GM12878 (cell line): ENCODE results near the gene BCL11A. TPM values are rescaled to one million over a fixed set of nuclear protein-coding genes. Genes with fewer than 3 reads are reported as not detected.

Source experiments
- ATAC-seq: fragments of 200-7000 bp; cut with Tn5 transposase; 3 replicates; pipeline ENCODE4 v1.9.1; 2020; ENCODE audit warnings: mild to moderate bottlenecking, moderate library complexity
- BruUV-seq: library from RNA; stranded (reverse); fragments of 400-500 nt; replicated peaks from 2 replicates; lab custom pipeline; 2021; lab: Mats Ljungman, UMichigan
- CTCF ChIA-PET: fragments of 300-600 bp; sonication (Branson Sonifier 250); formaldehyde crosslinking; extraction: SDS; loops from one replicate; lab custom pipeline; 2021; ENCODE audit warnings: inconsistent platforms; lab: Yijun Ruan, JAX
- POLR2A ChIA-PET: fragments of 350-600 bp; formaldehyde crosslinking; extraction: SDS; loops from one replicate; lab custom pipeline; 2021; ENCODE audit warnings: inconsistent platforms; lab: Charles Lee
- RAD21 ChIA-PET: fragments of 300-600 bp; sonication (Branson Sonifier 250); formaldehyde crosslinking; loops from one replicate; lab custom pipeline; 2023; ENCODE audit warnings: antibody characterized with exemption; ENCODE audit not compliant: unreplicated experiment; lab: Charles Lee
- SMC1A ChIA-PET: fragments of 300-600 bp; sonication (Branson Sonifier 250); formaldehyde crosslinking; loops from one replicate; lab custom pipeline; 2023; ENCODE audit not compliant: unreplicated experiment, uncharacterized antibody; lab: Charles Lee
- DNase-seq: peaks from one replicate; pipeline ENCODE4 v3.0.0-alpha.2; 2011; ENCODE audit warnings: low read depth, low spot score
- FAIRE-seq: peaks from 3 replicates; lab custom pipeline; 2011; peaks lifted over from hg19 to GRCh38; lab: Jason Lieb, UNC
- H2AFZ ChIP-seq: 2 replicates; pipeline ENCODE4 v1.6.0; 2011; ENCODE audit warnings: low read depth, low read length, control low read depth; ENCODE audit not compliant: control insufficient read depth
- H3K27ac ChIP-seq: 2 replicates; pipeline ENCODE4 v1.5.1; 2011; ENCODE audit warnings: control low read depth; ENCODE audit not compliant: control insufficient read depth, insufficient read depth
- H3K27me3 ChIP-seq, 2 experiments: replicated peaks in 1 of 2; 2 replicates each; pipeline versions ENCODE4 v1.6.0 to v1.6.1; 2011; ENCODE audit warnings: low read length in 1 of 2; ENCODE audit not compliant: control insufficient read depth in 2 of 2, insufficient read depth in 2 of 2
- H3K36me3 ChIP-seq, 2 experiments: 2 replicates each; pipeline ENCODE4 v1.5.1; 2011; ENCODE audit warnings: low read length in 1 of 2; ENCODE audit not compliant: control insufficient read depth in 2 of 2, insufficient read depth in 2 of 2
- H3K4me1 ChIP-seq: 2 replicates; pipeline ENCODE4 v1.6.1; 2011; ENCODE audit warnings: mild to moderate bottlenecking, low read length, moderate library complexity, mixed read lengths; ENCODE audit not compliant: control insufficient read depth, insufficient read depth
- H3K4me2 ChIP-seq: 2 replicates; pipeline ENCODE4 v1.6.0; 2011; ENCODE audit warnings: control low read depth; ENCODE audit not compliant: control insufficient read depth, insufficient read depth
- H3K4me3 ChIP-seq: fragments of 200-600 bp; sonication (generic); 2 replicates; pipeline ENCODE4 v1.5.1; 2016
- H3K79me2 ChIP-seq: 2 replicates; pipeline ENCODE4 v1.6.0; 2011; ENCODE audit warnings: low read length; ENCODE audit not compliant: control insufficient read depth, insufficient read depth
- H3K9ac ChIP-seq: 2 replicates; pipeline ENCODE4 v1.8.0; 2011; ENCODE audit warnings: low read length, control low read depth, mixed read lengths; ENCODE audit not compliant: control insufficient read depth, insufficient read depth
- H3K9me3 ChIP-seq: replicated peaks from 3 replicates; pipeline ENCODE4 v1.5.1; 2011; ENCODE audit warnings: mild to moderate bottlenecking, low read length; ENCODE audit not compliant: control insufficient read depth, insufficient read depth
- H4K20me1 ChIP-seq: 2 replicates; pipeline ENCODE4 v1.6.0; 2011; ENCODE audit not compliant: control insufficient read depth, insufficient read depth
- BRCA1 ChIP-seq: IDR thresholded peaks from 2 replicates; pipeline ENCODE4 v1.6.1; 2011; ENCODE audit warnings: low read depth, low read length, improper control_type of control experiment
- CBX5 ChIP-seq: sonication (generic); IDR thresholded peaks from 2 replicates; pipeline ENCODE4 v1.6.1; 2016; ENCODE audit warnings: low read depth, moderate library complexity, mild to moderate bottlenecking, inconsistent platforms
- FOXM1 ChIP-seq: IDR thresholded peaks from 2 replicates; pipeline ENCODE4 v1.6.1; 2012; ENCODE audit warnings: low read depth, mild to moderate bottlenecking, inconsistent platforms, low read length, moderate library complexity
- HDAC2 ChIP-seq: fragments of 200-600 bp; sonication (generic); IDR thresholded peaks from 2 replicates; pipeline ENCODE4 v1.6.1; 2017
- KDM1A ChIP-seq: fragments of 200-600 bp; sonication (generic); IDR thresholded peaks from 2 replicates; pipeline ENCODE4 v1.6.1; 2016; ENCODE audit warnings: borderline replicate concordance
- NBN ChIP-seq: fragments of 450-650 bp; IDR thresholded peaks from 2 replicates; pipeline ENCODE4 v1.6.1; 2016
- POLR2A ChIP-seq: IDR thresholded peaks from 2 replicates; pipeline ENCODE4 v1.6.1; 2011; ENCODE audit warnings: low read depth, mild to moderate bottlenecking, low read length
- ZNF274 ChIP-seq: IDR thresholded peaks from one replicate; pipeline ENCODE4 v1.8.0; 2011; ENCODE audit not compliant: insufficient read length, insufficient read depth
- ZNF622 ChIP-seq: fragments of 450-650 bp; IDR thresholded peaks from 2 replicates; pipeline ENCODE4 v1.6.1; 2017; ENCODE audit warnings: mild to moderate bottlenecking, inconsistent platforms
- WGBS: methylation state at CpG from one replicate; pipeline ENCODE4 v1.1.6; 2016; ENCODE audit warnings: low lambda C conversion rate; ENCODE audit not compliant: insufficient replicate concordance, insufficient coverage; ENCODE audit errors: missing lambda C conversion rate; 5-methylcytosine and 5-hydroxymethylcytosine counted together
- in situ Hi-C: fragments of 300-500 bp; cut with MboI; formaldehyde crosslinking; loops from 9 replicates; pipeline ENCODE4 v1.14.3; 2018; ENCODE audit warnings: mixed read lengths
- intact Hi-C: fragments of 100-400 bp; cut with micrococcal nuclease; formaldehyde crosslinking; loops from one replicate; pipeline ENCODE4 v1.14.2; 2022; ENCODE audit not compliant: unreplicated experiment
- polyA plus RNA-seq, 11 experiments: library from polyadenylated mRNA; depleted of rRNA in 4 of 11; unstranded in 6 of 11; stranded (reverse) in 5 of 11; fragments of >200 nt; fragmentation: Nextera tagmentation in 4 of 11; fragmentation: Illumina TruSeq in 1 of 11; extraction: Ambion mirVana in 4 of 11; extraction: Trizol in 1 of 11; gene quantifications; 1 replicate in 1 of 11; 2 replicates in 10 of 11; pipeline versions ENCODE4 v1.2.1 to v1.2.3, GENCODE V29; 2011 to 2016; ENCODE audit warnings: inconsistent platforms in 2 of 11, missing spikeins in 2 of 11, low read depth in 1 of 11
- total RNA-seq, 4 experiments: library from RNA; depleted of rRNA in 3 of 4; stranded (reverse); fragments of >200 nt in 3 of 4; fragmentation: Illumina TruSeq in 1 of 4; extraction: Trizol in 1 of 4; gene quantifications; 2 replicates each; pipeline versions ENCODE4 v1.2.1 to v1.2.3, GENCODE V29; 2013 to 2021
- TF ChIP-seq, protein P1 (sequence below): fragments of 450-650 bp; formaldehyde crosslinking; IDR thresholded peaks from 2 replicates; pipeline ENCODE4 v1.5.0; 2022; ENCODE audit warnings: mild to moderate bottlenecking, missing genetic modification characterization
- TF ChIP-seq, protein P2 (sequence below): IDR thresholded peaks from 2 replicates; pipeline ENCODE4 v1.6.1; 2012; ENCODE audit warnings: low read length, inconsistent platforms
- TF ChIP-seq, protein P3 (sequence below): fragments of 150-350 bp; IDR thresholded peaks from 2 replicates; pipeline ENCODE4 v1.6.1; 2014; ENCODE audit warnings: mild to moderate bottlenecking, low read depth, low read length

Gene BCL11A
- total and polyA plus RNA-seq, 10 of the 15 experiments (the other 5 are each of a cell fraction or from before 2014, with no cell fraction given): 7.5 to 26.6 (median 11.1) TPM; not detected in 1

DNA sequence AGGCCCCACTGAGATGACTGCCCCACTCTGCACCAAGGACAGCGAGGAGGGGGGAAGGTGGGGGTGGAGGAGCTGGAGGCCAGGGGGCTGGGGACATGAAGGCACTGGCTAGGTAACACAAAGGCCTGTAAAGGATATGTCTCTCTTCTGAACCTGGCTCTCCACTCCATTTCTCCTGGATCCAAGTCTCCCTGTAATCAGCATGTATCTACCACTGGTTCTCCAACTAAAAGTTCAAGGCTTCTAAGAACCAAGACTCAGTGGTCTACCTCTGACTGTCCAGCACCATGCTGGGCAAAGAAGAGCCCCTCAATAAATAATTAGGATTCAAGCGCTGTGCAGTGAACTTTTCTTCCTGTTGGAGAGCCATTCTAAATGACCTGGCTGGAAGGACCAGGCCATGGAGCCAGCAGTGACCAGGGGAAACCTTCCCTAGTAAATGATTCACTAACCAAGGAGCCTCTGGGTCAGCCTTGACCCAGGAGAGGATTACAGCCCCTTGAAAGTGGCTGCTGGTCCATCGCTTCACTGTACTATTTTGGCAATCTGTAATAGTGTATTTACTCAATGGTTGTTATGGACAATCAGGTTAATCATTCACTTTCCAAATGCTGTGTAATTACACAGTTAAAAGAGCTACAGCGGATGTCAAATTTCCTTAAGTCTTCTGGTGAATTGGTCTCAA lies 73.2 kb downstream of the BCL11A start:
- FAIRE-seq: no peak
- no peak overlapping the region for H3K4me2 ChIP-seq
- ATAC-seq: no peak

More for the DNA sequence above, 73.2 kb downstream of the BCL11A start:
- ChIA-PET POLR2A (no interaction called here), RAD21 (no interaction called here), SMC1A (interaction anchor here (0.8 kb wide), 1 partner anchor 35 kb away, joined by 3 read pairs; no protein-coding TSS in a partner anchor), CTCF (no interaction called here)
- H3K4me3 ChIP-seq: no peak overlapping the region
- intact Hi-C loops: no loop called here
- no peaks in the 10 kb centered on the region for H4K20me1 ChIP-seq
- H3K36me3 ChIP-seq: peaks cover 0 to 6% of the 10 kb centered on the region in 2 experiments; a peak in 2 of 4 replicates
- no TSS peak for BruUV-seq
- TF ChIP-seq FOXM1: no peak
- TF ChIP-seq ZNF622: no peak
- no peak for TF ChIP-seq BRCA1
- TF ChIP-seq CBX5: no peak
- no peak for TF ChIP-seq NBN
- TF ChIP-seq, protein P1, sequence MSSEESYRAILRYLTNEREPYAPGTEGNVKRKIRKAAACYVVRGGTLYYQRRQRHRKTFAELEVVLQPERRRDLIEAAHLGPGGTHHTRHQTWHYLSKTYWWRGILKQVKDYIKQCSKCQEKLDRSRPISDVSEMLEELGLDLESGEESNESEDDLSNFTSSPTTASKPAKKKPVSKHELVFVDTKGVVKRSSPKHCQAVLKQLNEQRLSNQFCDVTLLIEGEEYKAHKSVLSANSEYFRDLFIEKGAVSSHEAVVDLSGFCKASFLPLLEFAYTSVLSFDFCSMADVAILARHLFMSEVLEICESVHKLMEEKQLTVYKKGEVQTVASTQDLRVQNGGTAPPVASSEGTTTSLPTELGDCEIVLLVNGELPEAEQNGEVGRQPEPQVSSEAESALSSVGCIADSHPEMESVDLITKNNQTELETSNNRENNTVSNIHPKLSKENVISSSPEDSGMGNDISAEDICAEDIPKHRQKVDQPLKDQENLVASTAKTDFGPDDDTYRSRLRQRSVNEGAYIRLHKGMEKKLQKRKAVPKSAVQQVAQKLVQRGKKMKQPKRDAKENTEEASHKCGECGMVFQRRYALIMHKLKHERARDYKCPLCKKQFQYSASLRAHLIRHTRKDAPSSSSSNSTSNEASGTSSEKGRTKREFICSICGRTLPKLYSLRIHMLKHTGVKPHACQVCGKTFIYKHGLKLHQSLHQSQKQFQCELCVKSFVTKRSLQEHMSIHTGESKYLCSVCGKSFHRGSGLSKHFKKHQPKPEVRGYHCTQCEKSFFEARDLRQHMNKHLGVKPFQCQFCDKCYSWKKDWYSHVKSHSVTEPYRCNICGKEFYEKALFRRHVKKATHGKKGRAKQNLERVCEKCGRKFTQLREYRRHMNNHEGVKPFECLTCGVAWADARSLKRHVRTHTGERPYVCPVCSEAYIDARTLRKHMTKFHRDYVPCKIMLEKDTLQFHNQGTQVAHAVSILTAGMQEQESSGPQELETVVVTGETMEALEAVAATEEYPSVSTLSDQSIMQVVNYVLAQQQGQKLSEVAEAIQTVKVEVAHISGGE (CRISPR knock-in tag): no peak
- TF ChIP-seq KDM1A: no peak
- TF ChIP-seq, protein P2, sequence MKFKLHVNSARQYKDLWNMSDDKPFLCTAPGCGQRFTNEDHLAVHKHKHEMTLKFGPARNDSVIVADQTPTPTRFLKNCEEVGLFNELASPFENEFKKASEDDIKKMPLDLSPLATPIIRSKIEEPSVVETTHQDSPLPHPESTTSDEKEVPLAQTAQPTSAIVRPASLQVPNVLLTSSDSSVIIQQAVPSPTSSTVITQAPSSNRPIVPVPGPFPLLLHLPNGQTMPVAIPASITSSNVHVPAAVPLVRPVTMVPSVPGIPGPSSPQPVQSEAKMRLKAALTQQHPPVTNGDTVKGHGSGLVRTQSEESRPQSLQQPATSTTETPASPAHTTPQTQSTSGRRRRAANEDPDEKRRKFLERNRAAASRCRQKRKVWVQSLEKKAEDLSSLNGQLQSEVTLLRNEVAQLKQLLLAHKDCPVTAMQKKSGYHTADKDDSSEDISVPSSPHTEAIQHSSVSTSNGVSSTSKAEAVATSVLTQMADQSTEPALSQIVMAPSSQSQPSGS: no peak
- no peak for TF ChIP-seq POLR2A
- TF ChIP-seq HDAC2: no peak
- no peak for TF ChIP-seq ZNF274
- TF ChIP-seq, protein P3, sequence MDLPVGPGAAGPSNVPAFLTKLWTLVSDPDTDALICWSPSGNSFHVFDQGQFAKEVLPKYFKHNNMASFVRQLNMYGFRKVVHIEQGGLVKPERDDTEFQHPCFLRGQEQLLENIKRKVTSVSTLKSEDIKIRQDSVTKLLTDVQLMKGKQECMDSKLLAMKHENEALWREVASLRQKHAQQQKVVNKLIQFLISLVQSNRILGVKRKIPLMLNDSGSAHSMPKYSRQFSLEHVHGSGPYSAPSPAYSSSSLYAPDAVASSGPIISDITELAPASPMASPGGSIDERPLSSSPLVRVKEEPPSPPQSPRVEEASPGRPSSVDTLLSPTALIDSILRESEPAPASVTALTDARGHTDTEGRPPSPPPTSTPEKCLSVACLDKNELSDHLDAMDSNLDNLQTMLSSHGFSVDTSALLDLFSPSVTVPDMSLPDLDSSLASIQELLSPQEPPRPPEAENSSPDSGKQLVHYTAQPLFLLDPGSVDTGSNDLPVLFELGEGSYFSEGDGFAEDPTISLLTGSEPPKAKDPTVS: no peak
- H3K27ac ChIP-seq: no peak overlapping the region
- H3K9me3 ChIP-seq: no peaks in the 10 kb centered on the region
- in situ Hi-C loops: no loop called here
- no peaks in the 10 kb centered on the region for H3K27me3 ChIP-seq
- peaks cover 19% of the 10 kb centered on the region for H3K79me2 ChIP-seq
- no peak overlapping the region for H2AFZ ChIP-seq
- WGBS: 90% methylated on average over 4 of the region's 4 CpGs
- no peak overlapping the region for H3K9ac ChIP-seq
- DNase-seq: no peak
- peaks cover 28% of the 10 kb centered on the region for H3K4me1 ChIP-seq
